GM18870 (cell line): ENCODE results near the gene ALK.

Experiments
- ATAC-seq: cut with Tn5 transposase; IDR thresholded peaks from one replicate; pipeline ENCODE4 v1.9.1; 2021; ENCODE audit warnings: moderate library complexity; ENCODE audit not compliant: unreplicated experiment

The ALK gene

GRCh38 chr2:29426354-29426753, 495.0 kb downstream of the ALK start:
- no peak for ATAC-seq

GRCh38 chr2:29425866-29426265, 495.5 kb downstream of the ALK start:
- no peak for ATAC-seq

- no peak for ATAC-seq
Observed at GRCh38 chr2:29423061-29423666, 498.2 kb downstream of the ALK start.

- ATAC-seq: no peak
Observed at GRCh38 chr2:29420999-29421782, 500.2 kb downstream of the ALK start.

DNA sequence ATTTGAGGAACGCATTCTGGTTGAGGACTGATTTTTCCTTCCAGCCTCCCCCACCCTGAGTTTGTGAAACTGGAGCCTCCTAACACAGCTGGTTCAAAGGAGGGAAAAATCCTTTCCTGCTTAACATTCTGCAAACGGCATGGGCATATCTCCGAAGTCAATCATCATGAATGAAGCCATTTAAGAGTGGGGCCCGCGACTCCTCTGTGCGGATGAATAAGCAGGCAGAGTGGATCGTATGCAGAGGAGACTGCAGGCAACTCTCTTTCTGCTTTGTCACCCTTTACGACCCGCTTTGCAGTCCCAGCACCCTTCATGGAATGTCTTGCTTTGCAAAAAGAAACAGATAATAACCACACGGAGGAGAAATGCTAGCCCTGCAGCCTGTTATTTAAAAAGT, 500.9 kb downstream of the ALK start:
- no peak for ATAC-seq

DNA sequence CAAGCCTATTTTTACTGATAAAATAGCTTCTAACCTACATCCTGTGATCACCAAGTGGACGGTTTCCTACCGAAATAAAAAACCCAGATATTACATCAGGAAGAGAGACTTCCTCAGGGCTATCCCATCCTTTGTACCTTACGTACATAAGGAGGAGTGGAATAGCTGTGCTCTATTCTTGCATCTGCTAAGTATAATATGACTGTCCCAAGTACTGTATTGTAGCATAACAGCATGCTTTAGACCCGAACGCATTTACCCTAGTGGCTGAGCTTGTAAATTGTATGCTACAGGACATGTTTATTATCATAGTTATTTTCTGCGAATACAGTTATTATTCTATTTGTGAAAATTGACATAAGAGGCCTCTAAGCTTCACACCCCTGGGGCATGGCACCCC, 503.8 kb downstream of the ALK start:
- ATAC-seq: no peak

GRCh38 chr2:29412197-29412925, 509.0 kb downstream of the ALK start:
- no peak for ATAC-seq

DNA sequence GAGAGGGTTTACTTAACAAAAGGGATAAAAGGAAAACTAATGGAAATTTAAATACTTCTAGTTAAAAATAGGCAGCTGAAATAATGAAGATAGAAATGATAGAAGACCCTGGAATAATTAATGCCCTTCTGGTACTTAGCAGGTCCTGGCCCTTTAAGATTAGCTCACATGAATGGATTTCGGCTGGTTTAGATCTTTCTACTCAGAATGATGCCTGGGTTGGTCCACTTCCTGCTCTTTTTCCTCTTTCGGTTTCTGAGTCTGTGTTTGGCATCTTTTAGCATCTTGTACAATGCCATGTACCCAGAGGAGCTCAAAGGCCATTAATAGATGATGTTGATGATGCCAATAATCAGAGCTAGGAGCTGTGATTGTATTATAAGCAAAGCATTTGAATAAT, 515.7 kb downstream of the ALK start:
- ATAC-seq: no peak

DNA sequence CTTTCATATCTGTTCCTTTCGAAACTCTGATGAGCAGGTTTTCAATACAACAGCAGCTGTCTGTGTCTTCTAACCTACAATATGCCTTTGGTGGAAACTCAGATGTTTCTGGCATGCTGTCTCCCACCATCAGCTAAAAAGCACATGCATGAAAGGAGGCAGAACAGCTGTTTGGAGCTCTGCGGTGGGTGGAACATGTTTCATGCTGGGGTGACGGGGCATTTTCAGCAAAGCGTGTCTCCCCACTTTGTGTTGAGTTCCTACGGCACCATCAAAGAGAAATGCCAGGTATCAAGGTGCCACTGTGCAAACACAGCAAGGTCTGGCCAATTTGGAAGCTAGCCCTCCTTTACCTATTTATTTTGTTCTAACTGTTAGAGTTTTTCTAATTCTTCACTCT, 516.1 kb downstream of the ALK start:
- no peak for ATAC-seq

GRCh38 chr2:29401994-29402393, 519.4 kb downstream of the ALK start:
- ATAC-seq: no peak

- no peak for ATAC-seq
Observed at GRCh38 chr2:29400930-29401653, 520.3 kb downstream of the ALK start.

GRCh38 chr2:29398384-29399237, 522.8 kb downstream of the ALK start:
- no peak for ATAC-seq

- ATAC-seq: no peak
Observed at GRCh38 chr2:29397713-29398112, 523.7 kb downstream of the ALK start.

GRCh38 chr2:29397039-29397438, 524.3 kb downstream of the ALK start:
- no peak for ATAC-seq

DNA sequence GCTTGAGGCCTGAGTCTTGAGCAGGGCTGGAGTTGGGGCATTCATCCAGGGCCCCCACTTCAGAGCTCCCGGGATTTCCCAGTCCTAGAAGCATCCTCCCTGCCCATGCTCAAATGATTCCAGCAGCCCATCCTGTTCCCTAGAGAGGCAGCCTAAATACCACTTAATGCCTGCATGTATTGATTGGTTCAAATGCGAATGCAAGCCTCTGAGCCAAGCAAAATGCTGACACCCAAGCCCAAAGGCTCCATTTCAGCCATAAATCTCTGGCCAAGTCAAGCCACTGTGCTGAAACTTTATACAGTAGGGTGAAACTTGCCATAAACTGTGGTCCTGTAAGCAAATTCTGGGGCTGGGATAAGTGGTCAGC, 526.4 kb downstream of the ALK start:
- ATAC-seq: no peak

DNA sequence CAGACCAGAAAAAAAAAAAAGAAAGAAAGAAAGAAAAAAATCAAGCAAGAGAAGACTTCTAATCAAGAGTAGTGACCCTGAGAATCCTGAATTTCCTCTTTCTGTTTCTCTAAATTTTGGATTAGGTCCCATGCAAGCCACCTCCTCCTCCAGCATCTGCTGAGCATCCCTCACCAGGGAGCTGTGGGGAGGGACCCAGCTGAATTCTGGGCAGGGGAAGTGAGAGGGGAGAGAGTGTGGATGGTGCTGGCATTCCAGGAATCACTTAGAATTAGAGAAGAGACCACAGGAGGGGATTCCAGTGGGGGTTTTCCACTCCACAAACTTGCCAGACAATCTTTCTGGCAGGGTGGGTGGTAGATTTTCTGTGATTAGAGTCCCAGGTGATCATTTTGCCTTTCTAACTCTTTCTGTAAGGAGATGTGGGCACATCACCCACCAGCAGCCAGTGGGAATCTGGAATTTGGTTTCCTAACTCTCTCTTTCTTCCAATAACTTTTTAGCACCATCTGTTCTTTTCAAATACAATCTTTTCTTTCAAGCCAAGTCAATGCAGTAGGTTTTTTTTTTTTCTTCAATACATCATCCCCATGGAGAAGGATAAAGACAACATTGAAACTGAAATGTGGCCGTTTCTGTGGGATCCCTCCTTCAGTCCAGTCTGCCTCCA, 526.9 kb downstream of the ALK start:
- ATAC-seq: no peak

- no peak for ATAC-seq
Observed at GRCh38 chr2:29393676-29394075, 527.7 kb downstream of the ALK start.

DNA sequence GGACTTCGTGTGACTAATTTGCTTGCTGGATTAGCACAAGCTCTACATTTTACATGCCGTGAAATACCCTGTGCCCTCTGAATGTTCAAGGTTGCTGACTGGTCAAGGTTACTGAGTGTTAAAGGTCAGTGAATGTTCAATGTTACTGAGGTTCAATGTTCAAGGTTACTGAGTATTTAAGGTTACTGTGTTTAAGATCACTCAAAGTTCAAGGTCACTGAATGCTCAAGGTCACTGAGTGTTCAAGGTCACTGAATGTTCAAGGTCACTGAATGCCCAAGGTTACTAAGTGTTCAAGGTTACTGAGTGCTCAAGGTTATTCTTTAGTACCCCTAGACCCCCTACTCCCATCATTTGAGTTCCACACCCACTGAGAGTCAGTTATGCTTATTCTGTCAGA, 528.6 kb downstream of the ALK start:
- no peak for ATAC-seq

- ATAC-seq: no peak
Observed at GRCh38 chr2:29390136-29390535, 531.2 kb downstream of the ALK start.

- ATAC-seq: no peak
Observed at GRCh38 chr2:29389686-29390085, 531.7 kb downstream of the ALK start.
